Neural progenitor cell (in vitro differentiated cells): Measurements from ENCODE around the gene MSANTD2.

Source experiments
- CTCF ChIP-seq: fragments of 200-600 bp; sonication (generic); IDR thresholded peaks from 2 replicates; pipeline ENCODE4 v1.5.1; 2017; ENCODE audit warnings: antibody characterized with exemption, mild to moderate bottlenecking
- EZH2 ChIP-seq: fragments of 200-600 bp; sonication (generic); IDR thresholded peaks from 2 replicates; pipeline ENCODE4 v1.6.1; 2017; ENCODE audit warnings: antibody characterized with exemption, mild to moderate bottlenecking, moderate library complexity

GRCh38 chr11:124829986-124830385, 29.8 kb upstream of the MSANTD2 start:
- TF ChIP-seq CTCF (no peak), EZH2 (no peak)
